HL-60 (cell line): ENCODE data around the gene MSANTD3.

ENCODE experiments used
- GABPA ChIP-seq: IDR thresholded peaks from 2 replicates; pipeline ENCODE4 v1.6.1; 2012; ENCODE audit warnings: low read depth
- POLR2AphosphoS5 ChIP-seq: IDR thresholded peaks from 2 replicates; pipeline ENCODE4 v1.6.1; 2012; ENCODE audit warnings: low read depth
- TF ChIP-seq, protein P1 (sequence below): IDR thresholded peaks from one replicate; pipeline ENCODE4 v1.5.1; 2011; ENCODE audit warnings: low read length, control low read depth, inconsistent platforms; ENCODE audit not compliant: insufficient read depth
- TF ChIP-seq, protein P2 (sequence below): IDR thresholded peaks from 2 replicates; pipeline ENCODE4 v1.6.1; 2012; ENCODE audit warnings: low read depth; ENCODE audit not compliant: insufficient replicate concordance

DNA sequence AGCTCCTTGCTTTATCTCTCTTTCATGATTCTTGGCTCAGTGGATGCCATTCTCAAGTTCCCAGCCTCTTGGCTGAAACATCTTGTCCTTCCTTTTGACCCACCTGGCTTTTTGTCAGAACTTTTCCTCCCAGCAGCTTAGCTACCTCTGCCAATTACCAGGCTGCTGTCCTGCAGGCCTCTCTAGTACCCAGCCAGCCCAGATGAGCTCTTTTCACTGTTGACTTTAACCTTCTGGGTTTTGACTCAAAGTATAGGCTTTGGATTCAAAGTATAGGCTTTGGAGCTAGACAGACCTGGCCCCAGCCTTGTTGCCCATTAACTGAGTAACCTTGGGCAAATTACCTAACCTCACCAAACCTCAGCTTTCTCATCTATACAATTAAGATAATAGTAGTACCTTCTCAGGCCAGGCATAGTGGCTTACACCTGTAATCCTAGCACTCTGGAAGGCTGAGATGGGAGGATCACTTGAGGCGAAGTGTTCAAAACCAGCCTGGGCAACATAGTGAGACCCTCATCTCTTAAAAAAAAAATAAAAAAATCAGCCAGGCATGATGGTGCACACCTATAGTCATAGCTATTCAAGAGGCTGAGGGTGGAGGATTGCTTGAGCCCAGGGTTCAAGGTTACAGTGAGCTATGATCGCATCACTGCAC is 39.4 kb downstream of the MSANTD3 start:
- TF ChIP-seq, protein P1, sequence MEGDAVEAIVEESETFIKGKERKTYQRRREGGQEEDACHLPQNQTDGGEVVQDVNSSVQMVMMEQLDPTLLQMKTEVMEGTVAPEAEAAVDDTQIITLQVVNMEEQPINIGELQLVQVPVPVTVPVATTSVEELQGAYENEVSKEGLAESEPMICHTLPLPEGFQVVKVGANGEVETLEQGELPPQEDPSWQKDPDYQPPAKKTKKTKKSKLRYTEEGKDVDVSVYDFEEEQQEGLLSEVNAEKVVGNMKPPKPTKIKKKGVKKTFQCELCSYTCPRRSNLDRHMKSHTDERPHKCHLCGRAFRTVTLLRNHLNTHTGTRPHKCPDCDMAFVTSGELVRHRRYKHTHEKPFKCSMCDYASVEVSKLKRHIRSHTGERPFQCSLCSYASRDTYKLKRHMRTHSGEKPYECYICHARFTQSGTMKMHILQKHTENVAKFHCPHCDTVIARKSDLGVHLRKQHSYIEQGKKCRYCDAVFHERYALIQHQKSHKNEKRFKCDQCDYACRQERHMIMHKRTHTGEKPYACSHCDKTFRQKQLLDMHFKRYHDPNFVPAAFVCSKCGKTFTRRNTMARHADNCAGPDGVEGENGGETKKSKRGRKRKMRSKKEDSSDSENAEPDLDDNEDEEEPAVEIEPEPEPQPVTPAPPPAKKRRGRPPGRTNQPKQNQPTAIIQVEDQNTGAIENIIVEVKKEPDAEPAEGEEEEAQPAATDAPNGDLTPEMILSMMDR = no peak
- TF ChIP-seq GABPA (no peak), POLR2AphosphoS5 (no peak)
- TF ChIP-seq, protein P2, sequence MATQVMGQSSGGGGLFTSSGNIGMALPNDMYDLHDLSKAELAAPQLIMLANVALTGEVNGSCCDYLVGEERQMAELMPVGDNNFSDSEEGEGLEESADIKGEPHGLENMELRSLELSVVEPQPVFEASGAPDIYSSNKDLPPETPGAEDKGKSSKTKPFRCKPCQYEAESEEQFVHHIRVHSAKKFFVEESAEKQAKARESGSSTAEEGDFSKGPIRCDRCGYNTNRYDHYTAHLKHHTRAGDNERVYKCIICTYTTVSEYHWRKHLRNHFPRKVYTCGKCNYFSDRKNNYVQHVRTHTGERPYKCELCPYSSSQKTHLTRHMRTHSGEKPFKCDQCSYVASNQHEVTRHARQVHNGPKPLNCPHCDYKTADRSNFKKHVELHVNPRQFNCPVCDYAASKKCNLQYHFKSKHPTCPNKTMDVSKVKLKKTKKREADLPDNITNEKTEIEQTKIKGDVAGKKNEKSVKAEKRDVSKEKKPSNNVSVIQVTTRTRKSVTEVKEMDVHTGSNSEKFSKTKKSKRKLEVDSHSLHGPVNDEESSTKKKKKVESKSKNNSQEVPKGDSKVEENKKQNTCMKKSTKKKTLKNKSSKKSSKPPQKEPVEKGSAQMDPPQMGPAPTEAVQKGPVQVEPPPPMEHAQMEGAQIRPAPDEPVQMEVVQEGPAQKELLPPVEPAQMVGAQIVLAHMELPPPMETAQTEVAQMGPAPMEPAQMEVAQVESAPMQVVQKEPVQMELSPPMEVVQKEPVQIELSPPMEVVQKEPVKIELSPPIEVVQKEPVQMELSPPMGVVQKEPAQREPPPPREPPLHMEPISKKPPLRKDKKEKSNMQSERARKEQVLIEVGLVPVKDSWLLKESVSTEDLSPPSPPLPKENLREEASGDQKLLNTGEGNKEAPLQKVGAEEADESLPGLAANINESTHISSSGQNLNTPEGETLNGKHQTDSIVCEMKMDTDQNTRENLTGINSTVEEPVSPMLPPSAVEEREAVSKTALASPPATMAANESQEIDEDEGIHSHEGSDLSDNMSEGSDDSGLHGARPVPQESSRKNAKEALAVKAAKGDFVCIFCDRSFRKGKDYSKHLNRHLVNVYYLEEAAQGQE = no peak
